K562 (cell line): Measurements from ENCODE around the gene KL.

Experiments used
- MAFK ChIP-seq: IDR thresholded peaks from 2 replicates; pipeline ENCODE4 v1.6.1; 2011; ENCODE audit warnings: low read length, improper control_type of control experiment
- TF ChIP-seq, protein P1 (sequence below): sonication (generic); formaldehyde crosslinking; IDR thresholded peaks from 2 replicates; pipeline ENCODE4 v1.8.0; 2022; ENCODE audit warnings: mild to moderate bottlenecking, missing genetic modification reagents
- TF ChIP-seq, protein P2 (sequence below), 3 experiments: IDR thresholded peaks in 2 of 3; conservative IDR thresholded peaks in 1 of 3; 2 replicates each; pipeline ENCODE4 v1.5.1; 2011 to 2012; ENCODE audit warnings: low read length in 3 of 3, mild to moderate bottlenecking in 3 of 3, control low read depth in 2 of 3, improper control_type of control experiment in 1 of 3, inconsistent platforms in 1 of 3, low read depth in 1 of 3, mixed read lengths in 1 of 3, moderate library complexity in 1 of 3; ENCODE audit not compliant: insufficient read depth in 2 of 3

DNA sequence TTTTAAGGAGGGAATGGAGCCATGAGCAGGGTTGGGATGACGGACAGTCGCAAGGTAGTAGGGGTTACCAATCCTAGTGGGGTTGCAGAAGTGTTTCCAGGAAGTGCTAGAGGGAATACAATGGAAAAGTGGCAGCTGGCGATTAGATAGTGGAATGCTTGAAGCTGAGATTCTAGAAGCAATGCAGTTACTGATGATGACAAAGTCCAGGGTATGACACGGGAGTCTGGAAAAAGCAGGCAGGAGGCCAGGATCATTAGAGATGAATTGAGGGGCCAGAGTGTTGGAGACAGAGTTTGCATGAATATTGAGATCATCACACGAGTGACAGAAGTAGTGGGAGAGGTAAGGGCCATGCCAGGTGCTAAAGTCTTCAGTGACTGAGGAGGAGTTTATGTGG lies 17.3 kb upstream of the KL start:
- TF ChIP-seq, protein P1, sequence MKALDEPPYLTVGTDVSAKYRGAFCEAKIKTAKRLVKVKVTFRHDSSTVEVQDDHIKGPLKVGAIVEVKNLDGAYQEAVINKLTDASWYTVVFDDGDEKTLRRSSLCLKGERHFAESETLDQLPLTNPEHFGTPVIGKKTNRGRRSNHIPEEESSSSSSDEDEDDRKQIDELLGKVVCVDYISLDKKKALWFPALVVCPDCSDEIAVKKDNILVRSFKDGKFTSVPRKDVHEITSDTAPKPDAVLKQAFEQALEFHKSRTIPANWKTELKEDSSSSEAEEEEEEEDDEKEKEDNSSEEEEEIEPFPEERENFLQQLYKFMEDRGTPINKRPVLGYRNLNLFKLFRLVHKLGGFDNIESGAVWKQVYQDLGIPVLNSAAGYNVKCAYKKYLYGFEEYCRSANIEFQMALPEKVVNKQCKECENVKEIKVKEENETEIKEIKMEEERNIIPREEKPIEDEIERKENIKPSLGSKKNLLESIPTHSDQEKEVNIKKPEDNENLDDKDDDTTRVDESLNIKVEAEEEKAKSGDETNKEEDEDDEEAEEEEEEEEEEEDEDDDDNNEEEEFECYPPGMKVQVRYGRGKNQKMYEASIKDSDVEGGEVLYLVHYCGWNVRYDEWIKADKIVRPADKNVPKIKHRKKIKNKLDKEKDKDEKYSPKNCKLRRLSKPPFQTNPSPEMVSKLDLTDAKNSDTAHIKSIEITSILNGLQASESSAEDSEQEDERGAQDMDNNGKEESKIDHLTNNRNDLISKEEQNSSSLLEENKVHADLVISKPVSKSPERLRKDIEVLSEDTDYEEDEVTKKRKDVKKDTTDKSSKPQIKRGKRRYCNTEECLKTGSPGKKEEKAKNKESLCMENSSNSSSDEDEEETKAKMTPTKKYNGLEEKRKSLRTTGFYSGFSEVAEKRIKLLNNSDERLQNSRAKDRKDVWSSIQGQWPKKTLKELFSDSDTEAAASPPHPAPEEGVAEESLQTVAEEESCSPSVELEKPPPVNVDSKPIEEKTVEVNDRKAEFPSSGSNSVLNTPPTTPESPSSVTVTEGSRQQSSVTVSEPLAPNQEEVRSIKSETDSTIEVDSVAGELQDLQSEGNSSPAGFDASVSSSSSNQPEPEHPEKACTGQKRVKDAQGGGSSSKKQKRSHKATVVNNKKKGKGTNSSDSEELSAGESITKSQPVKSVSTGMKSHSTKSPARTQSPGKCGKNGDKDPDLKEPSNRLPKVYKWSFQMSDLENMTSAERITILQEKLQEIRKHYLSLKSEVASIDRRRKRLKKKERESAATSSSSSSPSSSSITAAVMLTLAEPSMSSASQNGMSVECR (CRISPR knock-in tag): no peak
- TF ChIP-seq, protein P2, sequence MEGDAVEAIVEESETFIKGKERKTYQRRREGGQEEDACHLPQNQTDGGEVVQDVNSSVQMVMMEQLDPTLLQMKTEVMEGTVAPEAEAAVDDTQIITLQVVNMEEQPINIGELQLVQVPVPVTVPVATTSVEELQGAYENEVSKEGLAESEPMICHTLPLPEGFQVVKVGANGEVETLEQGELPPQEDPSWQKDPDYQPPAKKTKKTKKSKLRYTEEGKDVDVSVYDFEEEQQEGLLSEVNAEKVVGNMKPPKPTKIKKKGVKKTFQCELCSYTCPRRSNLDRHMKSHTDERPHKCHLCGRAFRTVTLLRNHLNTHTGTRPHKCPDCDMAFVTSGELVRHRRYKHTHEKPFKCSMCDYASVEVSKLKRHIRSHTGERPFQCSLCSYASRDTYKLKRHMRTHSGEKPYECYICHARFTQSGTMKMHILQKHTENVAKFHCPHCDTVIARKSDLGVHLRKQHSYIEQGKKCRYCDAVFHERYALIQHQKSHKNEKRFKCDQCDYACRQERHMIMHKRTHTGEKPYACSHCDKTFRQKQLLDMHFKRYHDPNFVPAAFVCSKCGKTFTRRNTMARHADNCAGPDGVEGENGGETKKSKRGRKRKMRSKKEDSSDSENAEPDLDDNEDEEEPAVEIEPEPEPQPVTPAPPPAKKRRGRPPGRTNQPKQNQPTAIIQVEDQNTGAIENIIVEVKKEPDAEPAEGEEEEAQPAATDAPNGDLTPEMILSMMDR (IDR thresholded peaks at IDR 0.05 in 2 of 3, conservative IDR thresholded peaks at IDR 0.05 in 1 of 3; ENCODE audit: insufficient read depth in 2 of 3, low read depth in 1 of 3, low read length in 3 of 3): no peak
- no peak for TF ChIP-seq MAFK
